SK-N-SH treated with all-trans-retinoic acid at 6 μM for 48 hours (cell line): ENCODE results near the gene SPP2.

ENCODE experiments used
- ATAC-seq: fragments of 200-7000 bp; cut with Tn5 transposase; 3 replicates; pipeline ENCODE4 v1.9.1; 2020; ENCODE audit warnings: mild to moderate bottlenecking, moderate library complexity
- ARNTL ChIP-seq: fragments of 450-650 bp; formaldehyde crosslinking; IDR thresholded peaks from 2 replicates; pipeline ENCODE4 v1.5.0; 2020; ENCODE audit warnings: low read depth, mild to moderate bottlenecking, moderate library complexity, borderline replicate concordance
- BACH2 ChIP-seq: fragments of 250-450 bp; sonication (Bioruptor Pico); IDR thresholded peaks from 2 replicates; pipeline ENCODE4 v1.9.0; 2021; ENCODE audit warnings: mild to moderate bottlenecking, borderline replicate concordance
- CSDC2 ChIP-seq: fragments of 250-450 bp; sonication (Bioruptor Pico); IDR thresholded peaks from 2 replicates; pipeline ENCODE4 v1.5.0; 2020; ENCODE audit warnings: mild to moderate bottlenecking, moderate library complexity
- ESRRG ChIP-seq: fragments of 250-450 bp; sonication (Bioruptor Pico); IDR thresholded peaks from 2 replicates; pipeline ENCODE4 v1.6.1; 2021; ENCODE audit warnings: mild to moderate bottlenecking
- ISL1 ChIP-seq: fragments of 250-450 bp; sonication (Bioruptor Pico); IDR thresholded peaks from 2 replicates; pipeline ENCODE4 v2.1.2; 2022; ENCODE audit warnings: mild to moderate bottlenecking, moderate library complexity
- OSR1 ChIP-seq: fragments of 250-450 bp; sonication (Bioruptor Pico); IDR thresholded peaks from 2 replicates; pipeline ENCODE4 v1.8.0; 2022; ENCODE audit warnings: moderate library complexity, mild to moderate bottlenecking, inconsistent platforms
- PATZ1 ChIP-seq: fragments of 250-450 bp; sonication (Bioruptor Pico); IDR thresholded peaks from 2 replicates; pipeline ENCODE4 v1.8.0; 2020; ENCODE audit warnings: mild to moderate bottlenecking, moderate library complexity, borderline replicate concordance
- POU6F1 ChIP-seq: fragments of 250-450 bp; sonication (Bioruptor Pico); IDR thresholded peaks from 2 replicates; pipeline ENCODE4 v1.8.0; 2021; ENCODE audit warnings: low read depth, mild to moderate bottlenecking, moderate library complexity, borderline replicate concordance
- PPARA ChIP-seq: fragments of 250-450 bp; sonication (Bioruptor Pico); IDR thresholded peaks from 2 replicates; pipeline ENCODE4 v1.5.0; 2020; ENCODE audit warnings: mild to moderate bottlenecking, borderline replicate concordance
- RARB ChIP-seq: fragments of 250-450 bp; sonication (Bioruptor Pico); IDR thresholded peaks from 2 replicates; pipeline ENCODE4 v1.8.0; 2021; ENCODE audit warnings: mild to moderate bottlenecking, moderate library complexity
- SNAI2 ChIP-seq: fragments of 250-450 bp; sonication (Bioruptor Pico); IDR thresholded peaks from 2 replicates; pipeline ENCODE4 v1.5.0; 2020; ENCODE audit warnings: mild to moderate bottlenecking, moderate library complexity
- TCF4 ChIP-seq: fragments of 250-450 bp; sonication (Bioruptor Pico); IDR thresholded peaks from 2 replicates; pipeline ENCODE4 v1.8.0; 2021; ENCODE audit warnings: mild to moderate bottlenecking, moderate library complexity, borderline replicate concordance
- TOX ChIP-seq: fragments of 250-450 bp; sonication (Bioruptor Pico); IDR thresholded peaks from 2 replicates; pipeline ENCODE4 v1.8.0; 2021; ENCODE audit warnings: mild to moderate bottlenecking, moderate library complexity, borderline replicate concordance
- ZC3H10 ChIP-seq: fragments of 250-450 bp; sonication (Bioruptor Pico); IDR thresholded peaks from 2 replicates; pipeline ENCODE4 v1.5.1; 2021; ENCODE audit warnings: mild to moderate bottlenecking, moderate library complexity
- ZFP3 ChIP-seq: fragments of 250-450 bp; sonication (Bioruptor Pico); IDR thresholded peaks from 2 replicates; pipeline ENCODE4 v1.5.0; 2020; ENCODE audit warnings: mild to moderate bottlenecking, moderate library complexity
- ZFP30 ChIP-seq: fragments of 450-650 bp; formaldehyde crosslinking; IDR thresholded peaks from 2 replicates; pipeline ENCODE4 v1.5.0; 2022; ENCODE audit warnings: mild to moderate bottlenecking, moderate library complexity
- ZNF565 ChIP-seq: fragments of 450-650 bp; formaldehyde crosslinking; conservative IDR thresholded peaks from 2 replicates; pipeline ENCODE4 v1.5.0; 2020; ENCODE audit warnings: low read depth, mild to moderate bottlenecking, moderate library complexity
- ZNF70 ChIP-seq: fragments of 450-650 bp; formaldehyde crosslinking; IDR thresholded peaks from 2 replicates; pipeline ENCODE4 v1.5.0; 2020; ENCODE audit warnings: mild to moderate bottlenecking, moderate library complexity
- ZNF8 ChIP-seq: fragments of 450-650 bp; formaldehyde crosslinking; IDR thresholded peaks from 2 replicates; pipeline ENCODE4 v1.5.0; 2020; ENCODE audit warnings: mild to moderate bottlenecking, moderate library complexity
- TF ChIP-seq, protein P1 (sequence below): fragments of 250-450 bp; sonication (Bioruptor Pico); IDR thresholded peaks from 2 replicates; pipeline ENCODE4 v1.5.0; 2020; ENCODE audit warnings: mild to moderate bottlenecking, moderate library complexity
- TF ChIP-seq, protein P2 (sequence below): fragments of 250-450 bp; sonication (Bioruptor Pico); IDR thresholded peaks from 2 replicates; pipeline ENCODE4 v1.5.1; 2020; ENCODE audit warnings: low read depth, mild to moderate bottlenecking, moderate library complexity

SPP2 gene

GRCh38 chr2:234075947-234076346, 25.4 kb downstream of the SPP2 start:
- ATAC-seq, result no peak

DNA sequence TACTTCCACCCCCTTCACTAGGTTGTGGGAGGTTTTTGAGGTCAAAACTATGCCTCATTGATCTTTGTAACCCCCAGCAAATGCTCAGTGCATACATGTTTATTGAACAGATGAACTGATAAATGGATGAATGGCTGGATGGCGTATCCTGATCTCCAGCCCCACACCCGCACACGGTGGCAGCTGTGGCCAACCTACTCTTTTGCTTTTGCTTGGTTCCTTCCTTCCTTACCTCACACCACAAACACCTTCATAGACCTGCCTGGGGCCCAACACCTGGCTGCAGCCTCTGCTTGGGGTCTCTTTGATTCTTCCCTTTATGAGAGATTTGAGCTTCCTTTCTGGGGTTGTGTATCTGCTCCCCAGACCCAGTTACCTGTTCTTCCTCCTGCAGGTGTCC, 25.9 kb downstream of the SPP2 start:
- ATAC-seq, result no peak
- no peak for TF ChIP-seq POU6F1 (CRISPR knock-in tag)
- no peak for TF ChIP-seq SNAI2 (CRISPR knock-in tag)
- no peak for TF ChIP-seq ESRRG (CRISPR knock-in tag)
- TF ChIP-seq PPARA (CRISPR knock-in tag), result no peak
- TF ChIP-seq, protein P1, sequence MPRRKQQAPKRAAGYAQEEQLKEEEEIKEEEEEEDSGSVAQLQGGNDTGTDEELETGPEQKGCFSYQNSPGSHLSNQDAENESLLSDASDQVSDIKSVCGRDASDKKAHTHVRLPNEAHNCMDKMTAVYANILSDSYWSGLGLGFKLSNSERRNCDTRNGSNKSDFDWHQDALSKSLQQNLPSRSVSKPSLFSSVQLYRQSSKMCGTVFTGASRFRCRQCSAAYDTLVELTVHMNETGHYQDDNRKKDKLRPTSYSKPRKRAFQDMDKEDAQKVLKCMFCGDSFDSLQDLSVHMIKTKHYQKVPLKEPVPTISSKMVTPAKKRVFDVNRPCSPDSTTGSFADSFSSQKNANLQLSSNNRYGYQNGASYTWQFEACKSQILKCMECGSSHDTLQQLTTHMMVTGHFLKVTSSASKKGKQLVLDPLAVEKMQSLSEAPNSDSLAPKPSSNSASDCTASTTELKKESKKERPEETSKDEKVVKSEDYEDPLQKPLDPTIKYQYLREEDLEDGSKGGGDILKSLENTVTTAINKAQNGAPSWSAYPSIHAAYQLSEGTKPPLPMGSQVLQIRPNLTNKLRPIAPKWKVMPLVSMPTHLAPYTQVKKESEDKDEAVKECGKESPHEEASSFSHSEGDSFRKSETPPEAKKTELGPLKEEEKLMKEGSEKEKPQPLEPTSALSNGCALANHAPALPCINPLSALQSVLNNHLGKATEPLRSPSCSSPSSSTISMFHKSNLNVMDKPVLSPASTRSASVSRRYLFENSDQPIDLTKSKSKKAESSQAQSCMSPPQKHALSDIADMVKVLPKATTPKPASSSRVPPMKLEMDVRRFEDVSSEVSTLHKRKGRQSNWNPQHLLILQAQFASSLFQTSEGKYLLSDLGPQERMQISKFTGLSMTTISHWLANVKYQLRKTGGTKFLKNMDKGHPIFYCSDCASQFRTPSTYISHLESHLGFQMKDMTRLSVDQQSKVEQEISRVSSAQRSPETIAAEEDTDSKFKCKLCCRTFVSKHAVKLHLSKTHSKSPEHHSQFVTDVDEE (CRISPR knock-in tag), result no peak
- no peak for TF ChIP-seq CSDC2 (CRISPR knock-in tag)
- TF ChIP-seq OSR1 (CRISPR knock-in tag), result no peak
- TF ChIP-seq ZFP30, result no peak
- TF ChIP-seq, protein P2, sequence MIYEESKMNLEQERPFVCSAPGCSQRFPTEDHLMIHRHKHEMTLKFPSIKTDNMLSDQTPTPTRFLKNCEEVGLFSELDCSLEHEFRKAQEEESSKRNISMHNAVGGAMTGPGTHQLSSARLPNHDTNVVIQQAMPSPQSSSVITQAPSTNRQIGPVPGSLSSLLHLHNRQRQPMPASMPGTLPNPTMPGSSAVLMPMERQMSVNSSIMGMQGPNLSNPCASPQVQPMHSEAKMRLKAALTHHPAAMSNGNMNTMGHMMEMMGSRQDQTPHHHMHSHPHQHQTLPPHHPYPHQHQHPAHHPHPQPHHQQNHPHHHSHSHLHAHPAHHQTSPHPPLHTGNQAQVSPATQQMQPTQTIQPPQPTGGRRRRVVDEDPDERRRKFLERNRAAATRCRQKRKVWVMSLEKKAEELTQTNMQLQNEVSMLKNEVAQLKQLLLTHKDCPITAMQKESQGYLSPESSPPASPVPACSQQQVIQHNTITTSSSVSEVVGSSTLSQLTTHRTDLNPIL (CRISPR knock-in tag), result no peak
- TF ChIP-seq ZNF8 (CRISPR knock-in tag), result no peak
- TF ChIP-seq ZNF70 (CRISPR knock-in tag), result no peak
- TF ChIP-seq RARB (CRISPR knock-in tag), result no peak
- TF ChIP-seq TCF4 (CRISPR knock-in tag), result no peak
- TF ChIP-seq ZFP3, result no peak
- no peak for TF ChIP-seq ZNF565 (CRISPR knock-in tag)
- no peak for TF ChIP-seq PATZ1 (CRISPR knock-in tag)
- TF ChIP-seq ARNTL, result no peak
- TF ChIP-seq TOX, result no peak
- TF ChIP-seq ZC3H10 (CRISPR knock-in tag), result no peak
- TF ChIP-seq ISL1, result no peak

More at GRCh38 chr2:234075947-234076346, 25.4 kb downstream of the SPP2 start:
- no peak for TF ChIP-seq PPARA (CRISPR knock-in tag)
- TF ChIP-seq PATZ1 (CRISPR knock-in tag), result no peak
- TF ChIP-seq BACH2 (CRISPR knock-in tag), result no peak
- TF ChIP-seq ZNF70 (CRISPR knock-in tag), result no peak
- no peak for TF ChIP-seq ZNF8 (CRISPR knock-in tag)
- TF ChIP-seq TCF4 (CRISPR knock-in tag), result no peak
- TF ChIP-seq ZC3H10 (CRISPR knock-in tag), result no peak
- TF ChIP-seq ESRRG (CRISPR knock-in tag), result no peak
- no peak for TF ChIP-seq POU6F1 (CRISPR knock-in tag)
- no peak for TF ChIP-seq ISL1
